HCT116 (cell line): ENCODE measurements around the gene S100A11. TPM values are rescaled to one million over a fixed set of nuclear protein-coding genes. Genes with fewer than 3 reads are reported as not detected.
A peak's percentile ranks its signal among the peaks of the same experiment; 100 is the strongest.

ENCODE experiments used
- ATAC-seq: fragments of 200-7000 bp; cut with Tn5 transposase; 2 replicates; pipeline ENCODE4 v1.9.1; 2020; ENCODE audit warnings: mild to moderate bottlenecking, moderate library complexity
- BruUV-seq: library from RNA; stranded (reverse); fragments of 400-500 nt; replicated peaks from 2 replicates; lab custom pipeline; 2021; lab: Mats Ljungman, UMichigan
- CTCF ChIA-PET: fragments of 300-600 bp; sonication (Branson Sonifier 250); formaldehyde crosslinking; loops from one replicate; lab custom pipeline; 2021; ENCODE audit warnings: antibody characterized with exemption; lab: Charles Lee
- POLR2A ChIA-PET: fragments of 300-600, 350-600 bp; sonication (Branson Sonifier 250); formaldehyde crosslinking; loops from one replicate; lab custom pipeline; 2021; ENCODE audit warnings: antibody characterized with exemption; lab: Charles Lee
- RAD21 ChIA-PET, 2 experiments: fragments of 300-600 bp; sonication (Branson Sonifier 250); formaldehyde crosslinking; loops; one replicate each; lab custom pipeline; 2023; ENCODE audit warnings: low total read pairs in 2 of 2; ENCODE audit not compliant: uncharacterized antibody in 2 of 2, unreplicated experiment in 2 of 2, low non-redundant PET in 1 of 2; lab: Charles Lee
- DNase-seq: peaks from one replicate; pipeline ENCODE4 v3.0.0-alpha.2; 2010; ENCODE audit warnings: low read depth, low spot score
- H2AFZ ChIP-seq: fragments of 200-600 bp; shearing (Covaris generic), sonication (generic); 2 replicates; pipeline ENCODE4 v1.6.1; 2017; ENCODE audit warnings: low read depth, mixed run types, mixed read lengths, antibody characterized with exemption, low read length; ENCODE audit not compliant: poor library complexity, severe bottlenecking
- H3K27ac ChIP-seq: 2 replicates; pipeline ENCODE4 v1.5.1; 2012; ENCODE audit warnings: low read depth, low read length
- H3K27me3 ChIP-seq: fragments of 200-600 bp; sonication (generic); 2 replicates; pipeline ENCODE4 v1.6.1; 2016; ENCODE audit warnings: mixed run types, low read length, mixed read lengths; ENCODE audit not compliant: insufficient read depth
- H3K36me3 ChIP-seq, 2 experiments: fragments of 200-500 bp in 1 of 2; fragments of 200-600 bp in 1 of 2; sonication (Bioruptor generic) in 1 of 2; sonication (generic) in 1 of 2; 2 replicates each; pipeline versions ENCODE4 v1.5.1 to v1.6.1; 2014 to 2016; ENCODE audit warnings: low read length in 2 of 2, inconsistent platforms in 1 of 2, mixed read lengths in 1 of 2, mixed run types in 1 of 2; ENCODE audit not compliant: insufficient read depth in 2 of 2, control insufficient read depth in 1 of 2
- H3K4me1 ChIP-seq, 2 experiments: fragments of 200-600 bp in 1 of 2; sonication (generic) in 1 of 2; 2 replicates each; pipeline versions ENCODE4 v1.5.1 to v1.6.1; 2012 to 2017; ENCODE audit warnings: low read length in 2 of 2, inconsistent platforms in 1 of 2, mild to moderate bottlenecking in 1 of 2, mixed read lengths in 1 of 2, mixed run types in 1 of 2, moderate library complexity in 1 of 2; ENCODE audit not compliant: insufficient read depth in 2 of 2, control insufficient read depth in 1 of 2
- H3K4me2 ChIP-seq: fragments of 200-600 bp; sonication (generic); 2 replicates; pipeline ENCODE4 v1.6.1; 2017; ENCODE audit warnings: mixed run types, low read length, mixed read lengths
- H3K4me3 ChIP-seq, 2 experiments: fragments of 200-600 bp in 1 of 2; sonication (generic) in 1 of 2; replicated peaks in 1 of 2; 2 replicates each; pipeline ENCODE4 v1.5.1; 2011 to 2016; ENCODE audit warnings: low read length in 2 of 2, control low read depth in 1 of 2, low read depth in 1 of 2, mild to moderate bottlenecking in 1 of 2, mixed read lengths in 1 of 2, mixed run types in 1 of 2
- H3K79me2 ChIP-seq: fragments of 200-600 bp; sonication (generic); 2 replicates; pipeline ENCODE4 v1.6.1; 2017; ENCODE audit warnings: mild to moderate bottlenecking, mixed run types, low read length, moderate library complexity, mixed read lengths; ENCODE audit not compliant: insufficient read depth
- H3K9ac ChIP-seq: fragments of 200-600 bp; sonication (generic); 2 replicates; pipeline ENCODE4 v1.6.1; 2016; ENCODE audit warnings: low read length, mixed read lengths
- H3K9me2 ChIP-seq: fragments of 200-600 bp; sonication (generic), shearing (Covaris generic); 2 replicates; pipeline ENCODE4 v1.6.1; 2017; ENCODE audit warnings: mixed run types, mild to moderate bottlenecking, moderate library complexity; ENCODE audit not compliant: insufficient read depth
- H3K9me3 ChIP-seq, 2 experiments: fragments of 200-500 bp in 1 of 2; fragments of 200-600 bp in 1 of 2; sonication (Bioruptor generic) in 1 of 2; sonication (generic) in 1 of 2; 2 replicates each; pipeline ENCODE4 v1.6.1; 2014 to 2017; ENCODE audit warnings: low read length in 2 of 2, mixed read lengths in 2 of 2, inconsistent platforms in 1 of 2, low read depth in 1 of 2, mild to moderate bottlenecking in 1 of 2, mixed run types in 1 of 2, moderate library complexity in 1 of 2; ENCODE audit not compliant: control insufficient read depth in 1 of 2, insufficient read depth in 1 of 2
- H4K20me1 ChIP-seq: fragments of 200-600 bp; sonication (generic), shearing (Covaris generic); 2 replicates; pipeline ENCODE4 v1.6.1; 2017; ENCODE audit warnings: mixed run types, mild to moderate bottlenecking, moderate library complexity; ENCODE audit not compliant: insufficient read depth
- CEBPB ChIP-seq: IDR thresholded peaks from 2 replicates; pipeline ENCODE4 v1.6.1; 2012; ENCODE audit warnings: low read depth
- EGR1 ChIP-seq: IDR thresholded peaks from 2 replicates; pipeline ENCODE4 v1.6.1; 2012; ENCODE audit warnings: low read depth
- ELF1 ChIP-seq: IDR thresholded peaks from 2 replicates; pipeline ENCODE4 v1.6.1; 2012; ENCODE audit warnings: low read depth, borderline replicate concordance
- EZH2phosphoT487 ChIP-seq: fragments of 200-600 bp; IDR thresholded peaks from 2 replicates; pipeline ENCODE4 v1.6.1; 2018; ENCODE audit warnings: antibody characterized with exemption, borderline replicate concordance
- FOSL1 ChIP-seq: IDR thresholded peaks from 2 replicates; pipeline ENCODE4 v1.6.1; 2012; ENCODE audit warnings: low read depth
- JUND ChIP-seq: IDR thresholded peaks from 2 replicates; pipeline ENCODE4 v1.6.1; 2012
- POLR2A ChIP-seq: IDR thresholded peaks from 2 replicates; pipeline ENCODE4 v1.7.0; 2011; ENCODE audit warnings: borderline replicate concordance; ENCODE audit not compliant: insufficient read depth, insufficient read length; ENCODE audit errors: extremely low read depth
- RAD21 ChIP-seq: IDR thresholded peaks from 2 replicates; pipeline ENCODE4 v1.6.1; 2012; ENCODE audit warnings: low read depth, mild to moderate bottlenecking
- SIN3A ChIP-seq: IDR thresholded peaks from 2 replicates; pipeline ENCODE4 v1.6.1; 2012; ENCODE audit warnings: low read depth
- SP1 ChIP-seq: IDR thresholded peaks from 2 replicates; pipeline ENCODE4 v1.6.1; 2012; ENCODE audit warnings: low read depth
- TCF7L2 ChIP-seq: IDR thresholded peaks from 2 replicates; pipeline ENCODE4 v1.7.0; 2011; ENCODE audit warnings: borderline replicate concordance, inconsistent platforms; ENCODE audit not compliant: insufficient read depth, insufficient read length; ENCODE audit errors: extremely low read depth
- YY1 ChIP-seq: IDR thresholded peaks from 2 replicates; pipeline ENCODE4 v1.6.1; 2011; ENCODE audit warnings: low read length, low read depth, moderate library complexity, mild to moderate bottlenecking; ENCODE audit not compliant: insufficient replicate concordance; ENCODE audit errors: extremely low read depth
- ZNF274 ChIP-seq: fragments of 200-500 bp; sonication (Bioruptor generic); IDR thresholded peaks from 2 replicates; pipeline ENCODE4 v1.6.1; 2014; ENCODE audit warnings: mild to moderate bottlenecking, low read depth, low read length, inconsistent platforms
- intact Hi-C: fragments of 100-400 bp; cut with micrococcal nuclease; formaldehyde crosslinking; loops from 2 replicates; pipeline ENCODE4 v1.10.0; 2022
- total RNA-seq: library from RNA; stranded (reverse); gene quantifications from one replicate; pipeline ENCODE4 v1.2.1, GENCODE V29; 2021; ENCODE audit not compliant: unreplicated experiment
- TF ChIP-seq, protein P1 (sequence below), 3 experiments: fragments of 200-600 bp in 1 of 3; sonication (generic) in 1 of 3; IDR thresholded peaks in 2 of 3; conservative IDR thresholded peaks in 1 of 3; 2 replicates each; pipeline ENCODE4 v1.5.1; 2012 to 2017; ENCODE audit warnings: low read depth in 2 of 3, low read length in 2 of 3, antibody characterized with exemption in 1 of 3, borderline replicate concordance in 1 of 3, control low read depth in 1 of 3, mild to moderate bottlenecking in 1 of 3, mixed read lengths in 1 of 3, mixed run types in 1 of 3, moderate library complexity in 1 of 3; ENCODE audit not compliant: insufficient read depth in 1 of 3
- TF ChIP-seq, protein P2 (sequence below): IDR thresholded peaks from 2 replicates; pipeline ENCODE4 v1.6.1; 2012

The S100A11 gene
- total RNA-seq, 1 experiment from 2014 or later: 229 TPM

DNA sequence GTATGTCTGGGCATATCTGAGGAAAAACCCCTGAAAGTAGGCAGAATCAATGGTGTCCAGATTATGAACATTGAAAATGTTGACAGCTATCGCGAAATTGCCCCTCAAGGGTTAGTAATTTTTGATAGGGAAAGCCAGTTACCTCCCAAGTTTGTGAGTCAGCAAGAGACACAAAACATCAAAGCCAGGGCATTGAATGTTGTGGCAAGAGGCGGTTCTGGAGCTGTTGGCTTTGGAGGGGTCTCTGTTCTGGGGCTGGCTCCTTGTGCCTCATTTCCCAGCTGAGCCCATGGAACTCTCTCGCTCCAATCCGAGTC, 10.6 kb upstream of the S100A11 start:
- Histone ChIP-seq H3K27me3 (no peaks in the 10 kb centered on the region), H3K4me1 (peaks cover 29 to 61% of the 10 kb centered on the region in 2 experiments), H3K79me2 (no peaks in the 10 kb centered on the region), H3K4me2 (peak overlapping the region; percentile 78), H3K9me2 (no peaks in the 10 kb centered on the region; the same call in 1 of the 2 replicates), H3K9me3 (0 out of 4 replicates have a peak, but pooled peaks cover 0 to 6% of the 10 kb centered on the region in 2 experiments), H3K4me3 (peak overlapping the region; percentile 45 to 48), H3K36me3 (no peaks in the 10 kb centered on the region), H3K27ac (peak overlapping the region; percentile 98), H2AFZ (no peak overlapping the region), H4K20me1 (no peaks in the 10 kb centered on the region), H3K9ac (peak overlapping the region; percentile 58)
- ATAC-seq (peak; percentile 19), DNase-seq (no peak)
- ChIA-PET RAD21 (interaction anchor here (0.9 to 1.3 kb wide), 2 partner anchors 13 kb away, joined by 3 to 4 read pairs; no protein-coding TSS in a partner anchor), CTCF (interaction anchor here (1.1 to 10.2 kb wide), 6 partner anchors 8 to 411 kb away, joined by 4 to 130 read pairs (median 8); partner anchors contain the start of gene S100A11), POLR2A (interaction anchor here (1.4 to 3.0 kb wide), 6 partner anchors 9 to 139 kb away, joined by 4 to 35 read pairs (median 6); partner anchors contain the start of genes S100A10, S100A11 and THEM4)
- TF ChIP-seq RAD21 (no peak), TCF7L2 (peak; percentile 74)
- BruUV-seq: TSS peak; percentile 96
- intact Hi-C loops: no loop called here

DNA sequence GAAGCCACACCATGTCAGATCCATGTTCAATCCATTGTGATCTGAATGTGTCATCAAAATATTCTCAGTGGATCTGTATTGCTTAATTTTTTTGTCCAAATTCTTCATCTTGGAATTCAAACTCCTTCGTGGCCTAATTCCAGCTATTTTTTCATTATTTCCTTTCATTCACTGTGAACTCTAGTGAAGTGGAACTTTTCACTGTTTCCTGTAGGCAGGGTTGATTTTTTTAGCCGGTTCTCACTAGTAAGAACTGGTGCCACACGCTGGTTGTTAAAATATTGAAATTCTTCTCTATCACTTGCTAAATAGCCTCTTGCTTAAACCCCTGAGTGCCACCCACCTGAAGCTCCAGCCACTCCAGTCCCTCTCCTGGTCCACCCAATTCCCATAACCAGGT, 7.6 kb upstream of the S100A11 start:
- ATAC-seq: no peak
- H3K27ac ChIP-seq: no peak overlapping the region
- no peak for TF ChIP-seq SIN3A
- TF ChIP-seq EGR1: no peak
- no peak for TF ChIP-seq POLR2A
- no peak for TF ChIP-seq EZH2phosphoT487
- no peak for TF ChIP-seq ZNF274
- no peak for TF ChIP-seq YY1
- TF ChIP-seq CEBPB: no peak
- no peak for TF ChIP-seq TCF7L2
- no peak for TF ChIP-seq FOSL1
- no peak for TF ChIP-seq ELF1
- TF ChIP-seq, protein P1, sequence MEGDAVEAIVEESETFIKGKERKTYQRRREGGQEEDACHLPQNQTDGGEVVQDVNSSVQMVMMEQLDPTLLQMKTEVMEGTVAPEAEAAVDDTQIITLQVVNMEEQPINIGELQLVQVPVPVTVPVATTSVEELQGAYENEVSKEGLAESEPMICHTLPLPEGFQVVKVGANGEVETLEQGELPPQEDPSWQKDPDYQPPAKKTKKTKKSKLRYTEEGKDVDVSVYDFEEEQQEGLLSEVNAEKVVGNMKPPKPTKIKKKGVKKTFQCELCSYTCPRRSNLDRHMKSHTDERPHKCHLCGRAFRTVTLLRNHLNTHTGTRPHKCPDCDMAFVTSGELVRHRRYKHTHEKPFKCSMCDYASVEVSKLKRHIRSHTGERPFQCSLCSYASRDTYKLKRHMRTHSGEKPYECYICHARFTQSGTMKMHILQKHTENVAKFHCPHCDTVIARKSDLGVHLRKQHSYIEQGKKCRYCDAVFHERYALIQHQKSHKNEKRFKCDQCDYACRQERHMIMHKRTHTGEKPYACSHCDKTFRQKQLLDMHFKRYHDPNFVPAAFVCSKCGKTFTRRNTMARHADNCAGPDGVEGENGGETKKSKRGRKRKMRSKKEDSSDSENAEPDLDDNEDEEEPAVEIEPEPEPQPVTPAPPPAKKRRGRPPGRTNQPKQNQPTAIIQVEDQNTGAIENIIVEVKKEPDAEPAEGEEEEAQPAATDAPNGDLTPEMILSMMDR (IDR thresholded peaks at IDR 0.05 in 2 of 3, conservative IDR thresholded peaks at IDR 0.05 in 1 of 3; ENCODE audit: borderline replicate concordance in 1 of 3, insufficient read depth in 1 of 3, low read depth in 2 of 3, low read length in 2 of 3): no peak
- TF ChIP-seq, protein P2, sequence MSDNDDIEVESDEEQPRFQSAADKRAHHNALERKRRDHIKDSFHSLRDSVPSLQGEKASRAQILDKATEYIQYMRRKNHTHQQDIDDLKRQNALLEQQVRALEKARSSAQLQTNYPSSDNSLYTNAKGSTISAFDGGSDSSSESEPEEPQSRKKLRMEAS: no peak
- TF ChIP-seq JUND: no peak
- TF ChIP-seq SP1: no peak

More for the DNA sequence above, 7.6 kb upstream of the S100A11 start:
- CTCF ChIA-PET: interaction anchor here (1.7 kb wide), 1 partner anchor 110 kb away, joined by 4 read pairs; no protein-coding TSS in a partner anchor
- Histone ChIP-seq H3K9me2 (no peaks in the 10 kb centered on the region; the same call in 1 of the 2 replicates), H3K4me1 (peaks cover 24 to 39% of the 10 kb centered on the region in 2 experiments), H3K27me3 (no peaks in the 10 kb centered on the region; the same call in 1 of the 2 replicates), H3K9me3 (0 out of 4 replicates have a peak, but pooled peaks cover 0 to 6% of the 10 kb centered on the region in 2 experiments), H4K20me1 (no peaks in the 10 kb centered on the region), H3K36me3 (no peaks in the 10 kb centered on the region), H3K4me2 (no peak overlapping the region), H3K4me3 (no peak overlapping the region), H3K79me2 (no peaks in the 10 kb centered on the region), H2AFZ (no peak overlapping the region), H3K9ac (no peak overlapping the region)
- intact Hi-C loops: no loop called here
- RAD21 ChIA-PET: no interaction called here
- POLR2A ChIA-PET: interaction anchor here (1.1 to 1.7 kb wide), 2 partner anchors 7 to 10 kb away, joined by 3 to 4 read pairs; partner anchors contain the start of gene S100A11
- BruUV-seq: no TSS peak
- no peak for DNase-seq
